Measurements from ENCODE around the gene LAMB1.

Gene LAMB1

DNA sequence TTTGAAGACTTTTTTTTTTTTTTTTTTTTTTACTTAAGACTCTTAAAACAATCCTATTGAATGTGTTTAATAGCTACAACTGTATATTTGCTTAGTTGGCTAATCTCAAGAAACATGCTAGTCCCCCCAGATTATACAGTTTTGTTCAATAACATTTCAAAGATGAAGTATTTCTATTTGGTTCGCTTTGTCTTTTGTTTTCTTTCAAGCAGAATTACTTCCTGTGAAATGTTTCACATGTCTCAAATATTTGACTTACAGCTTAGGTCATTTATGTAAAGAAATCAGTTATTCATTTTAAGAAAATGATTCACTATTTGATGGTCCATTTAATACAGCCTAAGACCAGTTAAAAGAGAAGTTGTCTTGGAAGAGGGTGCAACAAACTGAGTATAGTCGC, 12.8 kb upstream of the LAMB1 start:
- DNase-seq (ENCODE audit: low read depth), result no peak
- TF ChIP-seq, protein P1, sequence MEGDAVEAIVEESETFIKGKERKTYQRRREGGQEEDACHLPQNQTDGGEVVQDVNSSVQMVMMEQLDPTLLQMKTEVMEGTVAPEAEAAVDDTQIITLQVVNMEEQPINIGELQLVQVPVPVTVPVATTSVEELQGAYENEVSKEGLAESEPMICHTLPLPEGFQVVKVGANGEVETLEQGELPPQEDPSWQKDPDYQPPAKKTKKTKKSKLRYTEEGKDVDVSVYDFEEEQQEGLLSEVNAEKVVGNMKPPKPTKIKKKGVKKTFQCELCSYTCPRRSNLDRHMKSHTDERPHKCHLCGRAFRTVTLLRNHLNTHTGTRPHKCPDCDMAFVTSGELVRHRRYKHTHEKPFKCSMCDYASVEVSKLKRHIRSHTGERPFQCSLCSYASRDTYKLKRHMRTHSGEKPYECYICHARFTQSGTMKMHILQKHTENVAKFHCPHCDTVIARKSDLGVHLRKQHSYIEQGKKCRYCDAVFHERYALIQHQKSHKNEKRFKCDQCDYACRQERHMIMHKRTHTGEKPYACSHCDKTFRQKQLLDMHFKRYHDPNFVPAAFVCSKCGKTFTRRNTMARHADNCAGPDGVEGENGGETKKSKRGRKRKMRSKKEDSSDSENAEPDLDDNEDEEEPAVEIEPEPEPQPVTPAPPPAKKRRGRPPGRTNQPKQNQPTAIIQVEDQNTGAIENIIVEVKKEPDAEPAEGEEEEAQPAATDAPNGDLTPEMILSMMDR (IDR thresholded peaks at IDR 0.05; ENCODE audit: control insufficient read depth, insufficient read depth, low read depth, low read length, missing control alignments), result no peak
- H3K4me3 ChIP-seq (ENCODE audit: control insufficient read depth, low read depth, low read length), result no peak overlapping the region

DNA sequence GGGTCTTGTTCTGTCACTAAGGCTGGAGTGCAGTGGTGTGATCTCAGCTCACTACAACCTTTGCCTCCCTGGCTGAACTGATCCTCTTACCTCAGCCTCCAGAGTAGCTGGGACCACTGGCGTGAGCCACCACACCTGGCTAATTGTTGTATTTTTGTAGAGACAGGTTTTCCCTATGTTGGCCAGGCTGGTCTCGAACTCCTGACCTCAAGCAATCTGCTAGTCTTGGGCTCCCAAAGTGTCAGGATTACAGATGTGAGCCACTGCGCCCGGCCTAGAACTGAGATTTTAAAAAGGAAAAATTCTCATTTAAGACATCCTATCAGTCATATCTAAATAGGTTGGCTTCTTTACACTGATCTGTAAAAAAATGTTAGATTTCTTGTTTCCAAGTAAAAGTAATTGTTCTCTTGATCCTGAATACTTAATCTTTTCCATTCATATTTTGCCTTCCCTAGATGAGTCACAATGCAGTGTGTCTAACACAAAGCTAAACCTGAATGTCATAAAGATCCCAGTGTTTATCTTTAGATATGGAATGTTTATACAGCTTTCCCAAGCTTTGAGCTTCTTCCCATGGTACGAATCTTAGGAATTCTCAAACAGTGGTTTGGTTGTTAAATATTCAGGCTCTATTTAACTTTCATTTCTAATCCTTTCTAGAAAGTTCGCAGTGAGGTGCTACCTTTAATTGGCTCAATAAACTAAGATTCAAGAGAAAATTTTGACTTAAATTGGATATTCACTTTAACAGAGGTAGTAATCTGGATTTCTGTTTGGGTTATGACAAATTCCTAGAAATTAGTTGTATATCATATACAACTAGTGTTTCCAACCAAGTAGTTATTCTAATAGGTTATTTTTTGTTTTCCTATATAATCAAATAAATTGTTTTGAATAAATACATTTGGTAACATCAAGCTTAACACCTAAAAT, 12.1 kb upstream of the LAMB1 start:
- no peak for DNase-seq (ENCODE audit: low read depth)
- no peak overlapping the region for H3K4me3 ChIP-seq (ENCODE audit: control insufficient read depth, low read depth, low read length)
- TF ChIP-seq, protein P1 (IDR thresholded peaks at IDR 0.05; ENCODE audit: control insufficient read depth, insufficient read depth, low read depth, low read length, missing control alignments), result no peak

DNA sequence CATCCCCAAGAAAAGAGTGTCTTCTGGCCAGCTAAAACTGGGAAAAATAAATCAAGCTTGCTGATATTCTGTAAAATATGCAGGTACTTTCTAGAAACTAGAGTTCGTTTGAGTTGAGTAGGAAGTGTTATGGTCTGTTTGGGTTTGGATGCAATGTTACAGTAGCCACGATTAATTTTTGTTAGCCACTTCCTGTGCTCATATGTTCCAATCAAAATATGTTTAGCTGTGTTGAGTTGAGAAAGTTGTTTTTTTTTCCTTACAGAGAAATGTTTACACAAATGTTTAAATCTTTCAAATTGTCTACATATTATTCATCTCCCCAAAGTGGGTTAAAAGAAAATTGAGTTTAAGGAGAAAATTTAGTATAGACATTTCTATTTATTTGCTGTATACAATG, 11.3 kb upstream of the LAMB1 start:
- TF ChIP-seq, protein P1 (IDR thresholded peaks at IDR 0.05; ENCODE audit: control insufficient read depth, insufficient read depth, low read depth, low read length, missing control alignments), result no peak
- no peak for DNase-seq (ENCODE audit: low read depth)
- no peak overlapping the region for H3K4me3 ChIP-seq (ENCODE audit: control insufficient read depth, low read depth, low read length)

DNA sequence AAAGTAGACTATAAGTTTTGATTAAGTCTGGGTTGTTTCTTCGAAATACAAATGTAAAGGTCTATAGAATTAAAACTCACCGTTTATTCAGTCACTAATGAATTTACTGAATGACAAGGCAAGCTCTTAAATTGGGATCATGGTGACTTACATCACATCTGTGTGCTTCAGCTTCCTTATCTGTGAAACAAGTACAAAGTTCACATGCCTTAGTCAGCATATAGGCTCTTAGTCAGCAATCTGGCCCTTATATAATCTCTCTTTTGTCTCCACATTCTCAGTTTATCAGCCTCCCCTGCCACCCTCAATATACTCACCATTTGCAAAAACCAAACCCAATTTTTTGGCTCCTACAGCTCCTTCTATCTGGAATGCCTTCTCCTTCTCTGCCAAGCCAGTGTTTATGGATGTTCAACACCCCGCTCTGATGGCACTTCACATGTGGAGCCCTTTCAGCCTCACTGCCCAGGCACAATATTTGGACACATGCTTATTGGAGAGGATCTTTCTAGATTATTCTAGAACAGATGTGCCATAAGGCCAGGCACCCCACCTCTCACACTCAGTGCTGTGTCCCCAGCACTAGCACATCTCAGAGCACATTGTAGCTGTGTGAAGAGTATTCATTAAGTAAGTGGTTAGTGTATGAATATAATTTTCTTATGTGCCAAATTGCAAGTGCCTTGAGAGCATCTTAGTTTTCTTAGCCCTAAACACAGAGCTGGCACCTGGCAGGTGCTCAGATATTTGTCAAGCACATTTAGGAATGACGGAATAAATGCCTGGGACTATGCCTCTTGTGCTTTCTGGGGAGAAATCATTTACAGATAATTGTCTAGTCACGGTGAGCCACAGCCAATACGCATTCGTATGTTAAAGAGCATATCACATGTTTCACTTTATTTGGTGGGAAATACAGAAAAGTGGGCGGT, 9.8 kb upstream of the LAMB1 start:
- DNase-seq (ENCODE audit: low read depth), result no peak
- no peak overlapping the region for H3K4me3 ChIP-seq (ENCODE audit: control insufficient read depth, low read depth, low read length)
- TF ChIP-seq, protein P1 (IDR thresholded peaks at IDR 0.05; ENCODE audit: control insufficient read depth, insufficient read depth, low read depth, low read length, missing control alignments), result no peak

DNA sequence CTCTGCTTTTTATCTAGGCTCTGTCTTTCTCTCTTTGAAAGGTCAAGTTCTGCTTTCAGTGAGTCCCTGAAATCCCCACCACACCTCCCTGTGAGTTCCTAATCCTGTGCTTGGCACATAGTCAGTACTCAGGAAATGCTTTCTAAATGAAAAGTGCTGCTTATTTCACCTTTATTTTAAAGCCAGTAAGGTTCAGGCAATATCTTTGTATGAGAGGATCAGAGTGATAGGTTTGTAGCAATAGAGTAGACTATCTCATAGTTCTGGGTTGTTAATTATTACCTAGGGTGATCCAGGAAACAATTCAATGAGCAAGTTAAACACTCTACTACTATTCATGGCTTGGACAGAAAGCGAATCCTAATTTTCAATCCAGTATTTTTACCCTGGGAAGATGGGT, 7.4 kb upstream of the LAMB1 start:
- no peak overlapping the region for H3K4me3 ChIP-seq (ENCODE audit: control insufficient read depth, low read depth, low read length)
- DNase-seq (ENCODE audit: low read depth), result no peak
- TF ChIP-seq, protein P1 (IDR thresholded peaks at IDR 0.05; ENCODE audit: control insufficient read depth, insufficient read depth, low read depth, low read length, missing control alignments), result no peak

DNA sequence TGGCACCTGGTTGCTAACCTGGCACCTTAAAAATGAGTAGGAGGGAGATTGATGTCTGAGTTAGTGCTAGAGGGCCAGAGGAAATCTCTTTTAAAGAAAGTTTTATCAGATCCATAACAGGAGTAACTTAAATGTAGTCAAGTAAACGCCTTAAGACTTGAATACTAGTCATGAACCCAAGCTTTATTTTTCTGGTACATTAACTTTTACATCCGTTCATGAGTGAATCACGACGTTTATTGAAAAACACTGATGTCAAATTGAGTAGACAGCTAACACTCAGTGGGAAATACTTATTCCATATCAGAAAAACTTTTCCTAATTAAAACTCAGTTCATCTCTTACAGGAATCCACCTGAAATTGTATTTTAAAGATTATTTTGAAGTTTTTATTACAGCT, 6.9 kb upstream of the LAMB1 start:
- TF ChIP-seq, protein P1 (IDR thresholded peaks at IDR 0.05; ENCODE audit: control insufficient read depth, insufficient read depth, low read depth, low read length, missing control alignments), result no peak
- DNase-seq (ENCODE audit: low read depth), result no peak
- no peak overlapping the region for H3K4me3 ChIP-seq (ENCODE audit: control insufficient read depth, low read depth, low read length)

Data from AG09309 (cell line).